GM08714 (cell line): ENCODE measurements around the gene THYN1.
A peak's percentile ranks its signal among the peaks of the same experiment; 100 is the strongest.
"Not testable (repeated sequence)": the region's sequence is repeated elsewhere in the genome, so short reads cannot be mapped to it uniquely, and the experiment has no call there.

Source experiments
- H3K4me3 ChIP-seq: fragments of 200-500 bp; sonication (Bioruptor generic); 2 replicates; pipeline ENCODE4 v1.5.1; 2014; ENCODE audit warnings: mild to moderate bottlenecking, low read length, inconsistent platforms
- ZNF274 ChIP-seq: IDR thresholded peaks from 2 replicates; pipeline ENCODE4 v1.6.1; 2012; ENCODE audit warnings: mild to moderate bottlenecking, low read depth, low read length

Gene THYN1

DNA sequence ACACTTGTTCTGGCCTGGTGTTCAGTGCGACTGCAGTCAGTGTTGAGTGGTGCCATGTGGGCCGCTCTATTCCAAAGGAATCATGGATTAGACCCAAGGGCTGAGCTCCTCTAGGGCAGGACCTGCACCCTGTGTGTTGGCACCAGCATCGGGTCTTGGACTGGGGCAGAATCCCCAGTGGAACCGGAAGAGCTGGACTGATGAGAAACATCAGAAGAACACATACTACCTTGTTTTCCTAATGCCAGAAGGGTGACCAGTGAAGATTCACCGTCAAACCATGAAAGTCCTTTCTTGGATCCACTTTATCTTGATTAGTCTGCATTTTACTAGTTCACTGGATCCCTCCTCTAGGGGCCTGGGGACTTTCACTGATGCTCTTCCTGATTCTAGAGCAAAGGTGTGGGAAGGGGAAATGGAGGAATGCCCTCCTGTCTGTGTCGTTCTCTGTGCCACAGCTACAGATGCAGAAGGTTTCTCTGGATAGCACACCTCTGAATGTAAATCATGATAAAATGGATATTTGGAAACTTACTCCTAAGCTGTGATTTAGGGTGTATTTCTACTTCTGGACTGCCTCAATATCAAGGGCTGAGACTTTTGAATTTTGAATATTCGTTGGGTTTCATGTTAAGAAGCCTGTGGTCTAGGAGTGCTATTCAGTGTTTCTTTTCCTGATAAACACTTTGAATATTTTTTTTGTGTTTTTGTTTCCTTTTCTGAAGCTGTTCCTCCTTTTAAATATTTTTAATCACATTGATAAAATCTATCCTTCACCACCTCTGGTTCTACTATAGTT, 12.0 kb upstream of the THYN1 start:
- TF ChIP-seq ZNF274: no peak
- no peak overlapping the region for H3K4me3 ChIP-seq

- H3K4me3 ChIP-seq: no peak overlapping the region
- no peak for TF ChIP-seq ZNF274
These were observed 8.7 kb upstream of the THYN1 start for GRCh38 chr11:134261626-134262488.

- H3K4me3 ChIP-seq: no peak overlapping the region
- no peak for TF ChIP-seq ZNF274
These were observed 7.8 kb upstream of the THYN1 start for GRCh38 chr11:134260983-134261382.

DNA sequence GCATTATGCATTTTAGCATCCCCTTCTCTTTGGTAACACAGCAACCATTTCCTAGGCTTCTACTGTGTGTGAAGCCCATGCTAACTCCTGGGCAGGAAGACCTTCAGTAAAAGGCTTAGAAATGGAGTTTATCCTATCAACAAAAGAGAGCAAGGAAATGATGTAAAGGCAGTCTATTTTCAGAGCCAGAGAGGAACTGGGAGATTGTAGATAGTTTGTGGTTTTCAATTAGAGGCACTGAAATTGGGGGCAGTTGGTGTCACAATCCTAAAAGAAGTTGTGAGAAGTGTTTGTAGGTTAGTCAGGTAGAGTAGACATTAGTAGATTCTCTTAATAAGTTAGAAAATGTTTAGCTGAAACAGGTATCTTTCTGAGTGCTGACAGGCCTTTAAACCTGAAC, 7.4 kb upstream of the THYN1 start:
- no peak overlapping the region for H3K4me3 ChIP-seq
- no peak for TF ChIP-seq ZNF274

DNA sequence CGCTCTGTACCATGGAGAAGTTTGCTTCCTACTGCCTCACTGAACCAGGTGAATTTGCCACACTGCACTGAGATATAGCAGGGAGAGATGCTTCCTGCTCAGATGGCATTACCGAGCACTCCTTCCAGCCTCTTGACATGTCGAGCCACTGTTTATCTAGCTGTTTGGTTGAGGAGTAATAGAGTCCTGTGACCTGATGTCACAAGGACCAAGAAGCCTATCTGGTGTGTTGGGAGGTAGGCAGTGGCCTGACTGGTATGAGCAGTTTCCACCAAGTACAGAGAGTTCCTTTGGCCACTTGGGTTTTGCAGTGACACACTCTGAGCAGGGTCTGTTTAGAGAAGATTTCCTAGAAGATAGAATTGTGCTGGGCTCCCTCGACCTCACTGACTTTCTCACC, 5.4 kb upstream of the THYN1 start:
- TF ChIP-seq ZNF274: no peak
- H3K4me3 ChIP-seq: no peak overlapping the region

DNA sequence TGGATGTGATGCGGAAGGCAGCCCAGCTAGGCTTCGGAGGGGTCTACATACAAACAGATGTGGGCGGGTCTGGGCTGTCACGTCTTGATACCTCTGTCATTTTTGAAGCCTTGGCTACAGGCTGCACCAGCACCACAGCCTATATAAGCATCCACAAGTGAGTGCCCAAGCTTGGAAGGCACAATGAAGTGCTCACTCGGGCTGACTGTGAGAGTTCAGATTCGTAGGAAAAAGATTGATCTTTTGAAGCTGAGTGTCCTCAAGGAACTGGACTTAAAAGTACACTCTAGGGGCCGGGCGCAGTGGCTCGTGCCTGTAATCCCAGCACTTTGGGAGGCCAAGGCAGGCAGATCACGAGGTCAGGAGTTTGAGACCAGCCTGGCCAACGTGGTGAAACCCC, 3.9 kb upstream of the THYN1 start:
- TF ChIP-seq ZNF274: no peak
- no peak overlapping the region for H3K4me3 ChIP-seq

DNA sequence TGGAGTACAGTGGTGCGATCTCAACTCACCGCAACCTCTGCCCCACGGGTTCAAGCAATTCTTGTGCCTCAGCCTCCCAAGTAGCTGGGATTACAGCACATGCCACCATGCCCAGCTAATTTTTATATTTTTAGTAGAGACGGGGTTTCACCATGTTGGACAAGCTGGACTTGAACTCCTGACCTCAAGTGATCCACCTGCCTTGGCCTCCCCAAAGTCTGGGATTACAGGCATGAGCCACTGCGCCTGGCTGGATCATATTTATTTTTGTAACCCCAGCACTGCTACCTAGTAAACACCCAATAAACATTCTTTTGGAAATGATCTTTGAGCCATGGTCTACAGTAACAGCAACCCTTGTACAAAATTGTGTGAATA, 2.0 kb upstream of the THYN1 start:
- not testable (repeated sequence) for H3K4me3 ChIP-seq

DNA sequence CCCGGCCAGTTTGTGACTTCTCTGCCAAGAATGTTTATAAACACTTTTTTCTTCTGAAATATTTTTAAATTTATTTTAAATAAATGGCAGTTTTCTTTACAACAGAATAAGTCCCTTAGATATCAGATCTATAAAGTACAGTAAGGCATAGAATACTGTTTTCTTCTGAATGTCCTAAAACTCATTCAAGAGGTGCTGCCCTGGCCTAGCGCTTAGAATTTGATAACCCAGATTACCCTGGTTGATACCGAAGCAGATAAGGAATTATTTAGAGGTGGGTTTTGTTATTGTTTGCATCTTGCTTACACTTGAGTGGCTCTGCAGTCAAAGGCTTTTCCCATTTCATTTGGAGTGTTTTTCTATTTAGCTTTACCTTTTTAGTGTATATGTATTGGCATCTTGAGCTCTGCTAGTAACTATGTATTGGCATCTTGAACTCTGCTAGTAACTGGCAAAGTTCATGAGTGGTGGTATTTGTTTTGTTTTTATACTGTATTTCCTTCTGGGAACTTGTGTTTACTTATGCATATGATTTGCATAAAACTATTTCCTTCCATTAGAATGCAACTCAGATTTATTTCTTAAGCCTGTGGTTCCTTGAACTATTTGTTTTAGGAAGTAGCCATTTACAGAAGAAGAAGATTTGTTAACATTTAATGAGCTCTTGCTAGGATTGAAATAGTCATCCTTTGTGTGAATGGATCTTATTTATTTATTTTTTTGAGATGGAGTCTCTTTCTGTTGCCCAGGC, 1.5 kb upstream of the THYN1 start:
- H3K4me3 ChIP-seq: peak overlapping the region; percentile 93
- no peak for TF ChIP-seq ZNF274

DNA sequence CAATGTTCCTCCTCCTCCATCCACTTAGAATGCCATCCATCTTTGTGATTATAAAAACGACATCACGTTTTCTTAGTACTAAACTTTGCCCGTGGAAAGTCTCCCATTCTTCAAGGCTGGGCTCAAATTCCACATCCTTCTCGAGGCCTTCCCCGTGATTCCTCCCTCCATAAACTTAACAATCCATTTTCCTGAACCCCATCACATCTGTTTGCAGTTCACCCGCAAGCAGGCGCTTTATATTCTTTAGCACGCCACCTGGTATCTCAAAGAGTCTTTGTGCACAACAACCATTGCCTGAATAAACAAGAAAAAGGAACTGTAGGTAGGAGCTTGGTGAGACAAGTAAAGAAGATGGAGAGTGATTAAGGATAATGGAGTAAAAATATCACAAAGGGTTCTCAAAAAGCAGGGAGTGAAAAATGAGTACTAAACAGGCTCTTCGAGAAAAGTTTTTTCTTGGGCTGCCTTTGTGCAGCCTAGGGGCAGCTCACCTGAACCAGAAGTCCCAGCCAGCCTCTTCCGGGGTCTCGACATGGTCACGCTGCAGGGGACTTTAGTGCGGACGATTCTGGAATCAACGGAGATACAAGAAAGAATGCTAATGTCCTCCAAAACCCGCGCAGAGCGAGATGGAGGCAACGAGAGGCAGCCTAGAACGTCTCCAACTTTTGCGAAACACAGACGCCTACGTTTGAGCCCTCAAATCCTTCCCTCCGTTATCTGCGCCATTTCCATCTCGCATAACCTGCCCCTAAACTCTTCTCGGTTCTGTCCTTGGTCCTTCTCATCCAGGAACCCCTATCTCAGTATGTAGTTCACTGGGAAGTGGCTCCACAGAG, 585 bp downstream of the THYN1 start:
- peak overlapping the region; percentile 93 for H3K4me3 ChIP-seq
- TF ChIP-seq ZNF274: no peak

- H3K4me3 ChIP-seq: no peak overlapping the region
- TF ChIP-seq ZNF274: no peak
These were observed 2.5 kb downstream of the THYN1 start for GRCh38 chr11:134250675-134251074.

DNA sequence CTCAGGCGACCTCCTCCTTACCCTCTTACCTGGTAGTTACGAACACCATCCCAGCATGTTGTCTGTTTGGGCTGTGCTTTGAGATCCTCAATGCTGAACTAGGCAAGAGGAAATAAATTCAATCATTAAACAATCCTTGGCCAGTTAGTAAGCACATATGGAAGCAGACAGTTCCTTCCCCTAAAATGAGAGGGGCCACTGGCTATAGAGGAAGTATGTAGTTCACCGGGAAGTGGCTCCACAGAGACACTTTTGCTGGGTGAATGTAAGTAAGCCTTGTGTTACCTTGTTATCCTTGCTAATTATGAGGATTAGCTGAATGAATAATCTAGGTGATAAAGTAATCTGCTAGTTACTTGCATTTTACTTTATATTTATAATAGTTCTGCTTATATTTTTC, 2.9 kb downstream of the THYN1 start:
- H3K4me3 ChIP-seq: no peak overlapping the region
- no peak for TF ChIP-seq ZNF274

DNA sequence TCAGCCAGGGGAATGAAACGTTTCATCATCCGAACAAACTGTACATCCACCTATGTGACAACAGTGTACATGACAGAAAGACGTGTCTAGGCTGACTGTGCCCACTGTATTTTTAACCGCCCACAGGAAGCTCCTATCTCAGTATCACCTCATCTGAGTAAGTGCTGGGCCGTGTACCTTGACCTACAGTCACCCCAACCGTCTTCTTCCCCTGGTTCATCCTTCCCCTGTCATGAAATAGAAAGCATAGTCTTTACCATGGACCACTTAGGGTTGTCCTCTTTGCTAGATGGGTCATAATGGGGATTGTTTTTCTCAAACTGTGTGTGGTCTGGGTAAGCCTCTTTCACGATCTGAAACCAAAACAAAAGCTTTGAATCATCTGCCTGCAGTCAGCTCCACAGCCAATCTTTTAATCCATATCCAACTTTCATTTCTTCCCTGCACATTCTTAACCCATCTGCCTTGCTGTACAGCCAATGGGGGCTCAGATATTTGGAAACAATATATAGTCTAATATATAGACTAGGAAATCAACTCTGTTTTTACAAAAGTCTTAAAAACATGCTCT, 4.2 kb downstream of the THYN1 start:
- no peak for TF ChIP-seq ZNF274
- H3K4me3 ChIP-seq: no peak overlapping the region

GRCh38 chr11:134246678-134247077, 6.5 kb downstream of the THYN1 start:
- no peak for TF ChIP-seq ZNF274
- no peak overlapping the region for H3K4me3 ChIP-seq
